ENCODE data around the gene C1QTNF7. TPM values are rescaled to one million over a fixed set of nuclear protein-coding genes. Genes with fewer than 3 reads are reported as not detected.
A peak's percentile ranks its signal among the peaks of the same experiment; 100 is the strongest.

C1QTNF7 gene
- total and polyA plus RNA-seq, 2 experiments from 2014 or later = not detected

- Histone ChIP-seq H3K9ac (no peak overlapping the region), H3F3A (ENCODE audit: insufficient read depth) (peaks cover 27% of the 10 kb centered on the region), H3K27ac (no peak overlapping the region), H3K4me2 (ENCODE audit: unreplicated experiment) (no peak overlapping the region), H3K27me3 (replicated peaks; ENCODE audit: insufficient read depth) (no peaks in the 10 kb centered on the region; the same call in 1 of the 2 replicates), H3K4me1 (ENCODE audit: insufficient read depth) (peaks cover 38% of the 10 kb centered on the region), H3K36me3 (ENCODE audit: low read depth) (no peaks in the 10 kb centered on the region), H4K20me1 (ENCODE audit: insufficient read depth) (no peaks in the 10 kb centered on the region), H3K4me3 (no peak overlapping the region), H3K79me2 (ENCODE audit: insufficient read depth) (no peaks in the 10 kb centered on the region), H3K9me2 (ENCODE audit: insufficient read depth) (no peaks in the 10 kb centered on the region), H3K9me3 (ENCODE audit: low read depth) (no peaks in the 10 kb centered on the region), H2AFZ (no peak overlapping the region)
- 74 to 78% methylated on average over 4 of the region's 4 CpGs for WGBS, 2 experiments (ENCODE audit: low coverage in 1 of 2, low lambda C conversion rate in 2 of 2, missing lambda C conversion rate in 2 of 2)
- in situ Hi-C loops (cut with MboI) = no loop called here
- TF ChIP-seq EZH2 (IDR thresholded peaks at IDR 0.05; ENCODE audit: insufficient read depth, poor library complexity, severe bottlenecking) (no peak), EZH2phosphoT487 (IDR thresholded peaks at IDR 0.05; ENCODE audit: insufficient read depth, low read depth) (no peak)
- no peak for DNase-seq
Measured at GRCh38 chr4:15398732-15399131, 29.1 kb upstream of the C1QTNF7 start.

DNA sequence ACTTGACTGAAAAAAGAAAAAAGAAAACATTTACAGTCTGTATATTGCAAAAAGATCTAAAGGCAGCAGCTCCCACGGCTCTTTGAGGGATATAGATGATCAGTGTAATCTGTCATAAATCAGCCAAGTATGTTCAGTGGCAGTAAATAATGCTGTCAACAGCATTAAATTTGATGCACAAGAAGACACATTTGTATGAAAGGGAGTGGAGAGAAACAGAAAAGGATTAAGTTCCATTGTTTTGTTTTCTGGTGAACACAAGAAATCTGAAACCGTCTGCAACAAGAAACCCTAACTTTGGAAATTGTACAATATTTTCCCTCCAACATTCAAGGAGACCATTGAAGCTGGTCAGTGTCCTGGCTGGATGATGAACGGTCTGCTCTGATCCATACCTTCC, 27.6 kb upstream of the C1QTNF7 start:
- Histone ChIP-seq H4K20me1 (ENCODE audit: insufficient read depth) (no peaks in the 10 kb centered on the region), H3K36me3 (ENCODE audit: low read depth) (no peaks in the 10 kb centered on the region), H3K9me2 (ENCODE audit: insufficient read depth) (no peaks in the 10 kb centered on the region), H3K4me1 (ENCODE audit: insufficient read depth) (peaks cover 46% of the 10 kb centered on the region), H3K9ac (no peak overlapping the region), H3K4me3 (no peak overlapping the region), H3K9me3 (ENCODE audit: low read depth) (no peaks in the 10 kb centered on the region), H3K27me3 (replicated peaks; ENCODE audit: insufficient read depth) (no peaks in the 10 kb centered on the region; the same call in 1 of the 2 replicates), H3K27ac (peak overlapping the region; percentile 41), H3K4me2 (ENCODE audit: unreplicated experiment) (peak overlapping the region; percentile 51), H3F3A (ENCODE audit: insufficient read depth) (peaks cover 27% of the 10 kb centered on the region), H3K79me2 (ENCODE audit: insufficient read depth) (no peaks in the 10 kb centered on the region), H2AFZ (no peak overlapping the region)
- no peak for TF ChIP-seq EZH2 (IDR thresholded peaks at IDR 0.05; ENCODE audit: insufficient read depth, poor library complexity, severe bottlenecking)
- no peak for TF ChIP-seq EZH2phosphoT487 (IDR thresholded peaks at IDR 0.05; ENCODE audit: insufficient read depth, low read depth)
- DNase-seq = no peak
- 74 to 79% methylated on average over 3 of the region's 3 CpGs for WGBS, 2 experiments (ENCODE audit: low coverage in 1 of 2, low lambda C conversion rate in 2 of 2, missing lambda C conversion rate in 2 of 2)
- in situ Hi-C loops (cut with MboI) = no loop called here

GRCh38 chr4:15400981-15401671, 26.7 kb upstream of the C1QTNF7 start:
- DNase-seq = peak; percentile 90
- peak overlapping the region; percentile 2; the same call in 1 of the 2 replicates for H3K9ac ChIP-seq
- H3K27ac ChIP-seq = peak overlapping the region; percentile 41
- no peaks in the 10 kb centered on the region for H3K9me2 ChIP-seq (ENCODE audit: insufficient read depth)
- peaks cover 27% of the 10 kb centered on the region for H3F3A ChIP-seq (ENCODE audit: insufficient read depth)
- peak overlapping the region; percentile 20 for H3K4me3 ChIP-seq
- peak overlapping the region; percentile 51 for H3K4me2 ChIP-seq (ENCODE audit: unreplicated experiment)
- no peaks in the 10 kb centered on the region for H3K27me3 ChIP-seq (replicated peaks; ENCODE audit: insufficient read depth)
- no peaks in the 10 kb centered on the region for H3K79me2 ChIP-seq (ENCODE audit: insufficient read depth)
- no peaks in the 10 kb centered on the region for H3K9me3 ChIP-seq (ENCODE audit: low read depth)
- peaks cover 46% of the 10 kb centered on the region for H3K4me1 ChIP-seq (ENCODE audit: insufficient read depth)
- no peaks in the 10 kb centered on the region for H3K36me3 ChIP-seq (ENCODE audit: low read depth)
- in situ Hi-C loops (cut with MboI) = no loop called here
- H4K20me1 ChIP-seq (ENCODE audit: insufficient read depth) = no peaks in the 10 kb centered on the region
- TF ChIP-seq EZH2phosphoT487 (IDR thresholded peaks at IDR 0.05; ENCODE audit: insufficient read depth, low read depth) = no peak
- no peak for TF ChIP-seq EZH2 (IDR thresholded peaks at IDR 0.05; ENCODE audit: insufficient read depth, poor library complexity, severe bottlenecking)
- 3 to 7% methylated on average over 9 of the region's 9 CpGs for WGBS, 2 experiments (ENCODE audit: low coverage in 1 of 2, low lambda C conversion rate in 2 of 2, missing lambda C conversion rate in 2 of 2)
- peak overlapping the region; percentile 20 for H2AFZ ChIP-seq

DNA sequence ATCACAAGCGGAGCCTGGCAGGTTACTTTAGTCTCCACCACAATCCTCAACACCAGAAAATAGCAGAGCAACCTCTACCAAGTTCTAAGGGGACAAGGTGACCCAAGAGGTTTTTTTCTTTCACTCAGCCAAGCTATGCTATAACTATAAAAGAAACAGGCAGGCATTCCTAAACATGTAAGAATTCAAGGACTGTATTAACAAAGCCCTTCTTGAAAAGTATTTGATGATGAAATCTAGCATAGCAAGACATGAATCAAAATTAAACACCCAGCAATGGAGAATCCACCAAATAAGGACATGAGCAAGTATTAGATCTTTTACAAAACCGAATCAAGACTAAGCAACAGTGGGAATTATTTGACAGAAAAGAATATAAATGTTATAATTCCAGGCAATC, 25.7 kb upstream of the C1QTNF7 start:
- H4K20me1 ChIP-seq (ENCODE audit: insufficient read depth) = no peaks in the 10 kb centered on the region
- no peaks in the 10 kb centered on the region for H3K36me3 ChIP-seq (ENCODE audit: low read depth)
- peak overlapping the region; percentile 41 for H3K27ac ChIP-seq
- peak; percentile 60 for DNase-seq
- no peaks in the 10 kb centered on the region for H3K79me2 ChIP-seq (ENCODE audit: insufficient read depth)
- peak overlapping the region; percentile 2; the same call in 1 of the 2 replicates for H3K9ac ChIP-seq
- H3F3A ChIP-seq (ENCODE audit: insufficient read depth) = peaks cover 27% of the 10 kb centered on the region
- in situ Hi-C loops (cut with MboI) = no loop called here
- no peaks in the 10 kb centered on the region for H3K27me3 ChIP-seq (replicated peaks; ENCODE audit: insufficient read depth)
- peak overlapping the region; percentile 51 for H3K4me2 ChIP-seq (ENCODE audit: unreplicated experiment)
- peak overlapping the region; percentile 20; the same call in 1 of the 2 replicates for H2AFZ ChIP-seq
- no peaks in the 10 kb centered on the region for H3K9me3 ChIP-seq (ENCODE audit: low read depth)
- H3K4me3 ChIP-seq = 0 out of 2 replicates have a peak overlapping the region, but pooled peaks have one; percentile 20
- peaks cover 46% of the 10 kb centered on the region for H3K4me1 ChIP-seq (ENCODE audit: insufficient read depth)
- TF ChIP-seq EZH2phosphoT487 (IDR thresholded peaks at IDR 0.05; ENCODE audit: insufficient read depth, low read depth) = no peak
- no peak for TF ChIP-seq EZH2 (IDR thresholded peaks at IDR 0.05; ENCODE audit: insufficient read depth, poor library complexity, severe bottlenecking)
- 46 to 48% methylated on average over 2 of the region's 2 CpGs for WGBS, 2 experiments (ENCODE audit: low coverage in 1 of 2, low lambda C conversion rate in 2 of 2, missing lambda C conversion rate in 2 of 2)
- no peaks in the 10 kb centered on the region for H3K9me2 ChIP-seq (ENCODE audit: insufficient read depth)
